IPS DF 4.7 (cell line): Measurements from ENCODE around the gene NEK5.

ENCODE experiments used
- DNase-seq: peaks from one replicate; pipeline ENCODE4 v3.0.0-alpha.2; 2013; ENCODE audit warnings: low spot score; ENCODE audit errors: extremely low read depth

NEK5 gene

DNA sequence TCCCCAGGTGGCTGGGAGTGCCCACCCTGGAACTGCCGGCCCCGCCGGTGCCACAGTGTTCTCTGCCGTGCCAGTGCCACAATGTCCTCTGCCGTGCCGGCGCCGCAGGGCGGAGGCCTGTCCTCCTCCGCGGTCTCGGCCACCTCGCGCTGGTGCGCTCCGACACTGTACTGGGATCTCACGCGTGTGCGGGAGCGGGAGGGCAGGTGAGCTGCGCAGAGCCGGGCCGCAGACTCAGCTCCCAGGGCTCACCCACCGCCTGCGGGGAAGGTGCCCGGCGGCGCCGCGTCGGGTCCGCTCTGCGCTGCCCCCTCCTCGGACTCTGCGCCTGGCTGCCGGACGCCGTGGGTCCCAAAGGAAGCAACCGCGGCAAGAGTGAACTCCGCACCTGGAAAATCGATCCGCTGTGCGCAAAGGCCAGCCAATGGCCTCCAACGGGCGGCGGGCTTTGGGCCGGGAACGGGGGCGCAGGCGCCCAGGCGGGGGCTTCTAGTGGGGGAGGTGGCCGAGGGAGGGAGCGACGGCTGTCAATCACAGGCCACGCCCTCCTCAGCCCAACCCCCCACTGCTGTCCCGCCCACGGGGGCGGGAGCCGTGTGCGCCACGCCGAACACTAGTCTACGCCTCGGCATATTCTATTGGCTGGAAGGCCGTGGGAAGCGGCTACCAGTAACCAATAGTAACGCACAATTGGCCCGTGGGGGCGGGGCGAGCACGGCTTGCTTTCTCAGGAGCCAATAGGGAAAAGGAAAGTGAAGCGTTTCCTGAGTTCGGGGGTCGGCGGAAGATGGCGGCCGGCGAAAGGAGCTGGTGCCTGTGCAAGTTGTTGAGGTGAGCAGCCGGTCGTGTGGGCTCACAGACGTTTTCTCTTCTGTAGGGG lies 117.0 kb downstream of the NEK5 start, which contains the start of gene ALG11:
Gene ALG11, plus strand, starts transcription at position 767 of the 880 bp plus-strand sequence. Its CDS starts 21 bp downstream, at position 788.
- DNase-seq: peak; percentile 90

DNA sequence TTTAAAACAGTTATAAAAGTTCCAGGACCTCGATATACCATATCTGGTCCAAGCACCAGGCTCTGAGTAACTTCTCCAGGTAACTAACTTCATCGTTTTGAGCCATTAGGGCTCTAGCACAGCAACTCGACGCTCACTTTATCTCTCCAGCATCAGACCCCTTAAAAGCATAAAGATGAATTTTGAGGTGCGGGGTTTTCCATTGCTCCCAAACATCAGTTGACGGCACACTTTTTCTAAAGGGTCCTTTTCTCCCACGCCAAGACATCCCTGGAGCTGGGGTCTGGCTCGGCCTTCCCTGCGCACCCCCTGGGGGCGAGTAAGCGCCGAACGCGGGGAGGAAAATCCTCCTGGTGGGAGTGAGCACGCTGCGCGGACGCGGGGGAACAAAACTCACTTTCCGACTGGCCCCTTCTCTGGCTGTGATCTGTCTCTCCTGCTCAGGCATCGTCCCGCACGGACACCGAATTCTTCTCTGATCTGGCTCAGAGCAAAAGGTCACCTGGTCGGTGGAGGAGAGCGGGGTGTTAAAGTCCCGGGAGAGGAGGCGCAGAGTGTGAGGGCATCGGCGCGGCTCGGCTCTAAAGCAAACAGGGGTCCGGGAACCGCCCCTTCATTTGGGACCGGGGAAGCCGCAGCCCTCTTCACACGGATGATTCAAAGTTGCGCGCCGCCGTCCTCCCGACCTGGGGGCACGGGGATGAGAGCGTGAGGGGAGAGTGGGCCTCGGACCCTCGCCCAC lies 117.8 kb downstream of the NEK5 start, which contains the start of gene ATP7B:
Gene ATP7B, minus strand, starts transcription at position 561 of the 742 bp plus-strand sequence. Its CDS starts 113 bp downstream, at position 448.
- no peak for DNase-seq

DNA sequence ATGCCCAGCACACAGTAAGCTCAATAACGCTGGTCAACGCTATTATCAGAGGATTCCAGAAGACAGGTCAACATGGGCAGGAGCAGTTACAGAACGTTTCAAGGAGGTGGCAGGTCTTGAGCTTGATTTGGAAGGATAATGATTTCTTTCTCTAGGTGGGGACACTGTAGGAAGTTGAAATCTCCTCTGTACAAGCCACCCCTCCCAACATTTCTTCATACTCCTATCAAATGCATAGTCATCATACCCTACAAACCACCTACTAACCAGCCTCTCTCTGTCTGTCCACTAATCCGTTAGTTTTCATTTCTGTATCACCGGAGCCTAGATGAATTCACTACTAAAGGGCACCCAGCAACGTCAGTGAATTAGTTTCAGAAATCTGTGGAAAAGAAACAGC lies 118.9 kb downstream of the NEK5 start:
- DNase-seq: no peak

DNA sequence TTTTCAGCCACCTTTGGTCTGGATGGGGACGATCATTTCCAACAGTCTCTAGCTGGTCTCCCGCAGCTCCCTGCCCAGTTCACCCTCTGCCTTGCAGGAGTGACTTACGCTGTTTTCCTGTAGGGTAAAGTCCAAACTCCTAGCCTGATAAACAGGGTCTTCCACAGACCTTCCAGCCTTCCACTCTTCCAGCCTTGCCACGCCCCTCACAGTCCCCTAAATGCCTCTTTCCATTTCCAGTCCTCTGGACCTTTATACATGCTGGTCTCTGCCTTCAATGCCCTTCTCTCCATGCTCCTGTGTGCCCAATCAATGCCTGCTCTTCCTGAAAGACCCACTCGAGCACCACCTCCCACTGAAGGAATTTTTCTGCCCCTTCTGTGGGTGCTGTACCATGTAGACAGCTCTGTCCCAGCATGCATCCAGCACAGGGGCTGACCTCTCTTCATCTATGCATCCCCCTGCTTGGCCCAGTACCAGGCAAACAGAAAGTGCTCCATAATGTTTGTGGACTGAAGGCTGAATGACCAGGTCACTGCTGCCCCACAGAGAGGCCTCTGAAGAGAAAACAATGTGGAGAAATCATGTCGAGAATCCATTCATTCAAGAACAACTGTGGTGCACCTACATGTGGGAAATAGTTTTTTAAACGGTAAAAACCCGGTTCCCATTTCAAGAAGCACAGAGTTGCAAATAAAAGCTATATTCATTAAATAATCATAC lies 122.2 kb downstream of the NEK5 start:
- DNase-seq: no peak

DNA sequence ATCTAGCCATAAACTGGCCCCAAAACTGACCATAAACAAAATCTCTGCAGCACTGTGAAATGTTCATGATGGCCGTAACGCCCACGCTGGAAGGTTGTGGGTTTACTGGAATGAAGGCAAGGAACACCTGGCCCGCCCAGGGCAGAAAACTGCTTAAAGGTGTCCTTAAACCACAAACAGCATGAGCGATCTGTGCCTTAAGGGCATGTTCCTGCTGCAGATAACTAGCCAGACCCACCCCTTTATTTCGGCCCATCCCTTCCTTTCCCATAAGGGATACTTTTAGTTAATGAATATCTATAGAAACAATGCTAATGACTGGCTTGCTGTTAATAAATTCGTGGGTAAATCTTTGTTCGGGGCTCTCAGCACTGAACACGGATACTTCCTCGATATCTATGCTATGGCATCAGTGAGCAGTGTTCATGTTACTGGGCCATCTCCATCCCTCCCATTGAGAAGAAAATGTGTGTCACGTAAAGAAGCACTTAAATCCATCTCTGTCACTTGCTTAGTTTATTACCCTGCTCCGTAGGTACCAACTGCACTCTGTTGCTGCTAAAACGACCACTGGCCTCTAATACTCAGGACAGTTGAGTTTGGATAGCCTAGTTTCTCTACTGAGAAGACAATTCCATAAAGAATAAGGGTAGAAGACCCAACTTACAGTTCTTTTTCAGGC lies 122.9 kb downstream of the NEK5 start:
- no peak for DNase-seq

DNA sequence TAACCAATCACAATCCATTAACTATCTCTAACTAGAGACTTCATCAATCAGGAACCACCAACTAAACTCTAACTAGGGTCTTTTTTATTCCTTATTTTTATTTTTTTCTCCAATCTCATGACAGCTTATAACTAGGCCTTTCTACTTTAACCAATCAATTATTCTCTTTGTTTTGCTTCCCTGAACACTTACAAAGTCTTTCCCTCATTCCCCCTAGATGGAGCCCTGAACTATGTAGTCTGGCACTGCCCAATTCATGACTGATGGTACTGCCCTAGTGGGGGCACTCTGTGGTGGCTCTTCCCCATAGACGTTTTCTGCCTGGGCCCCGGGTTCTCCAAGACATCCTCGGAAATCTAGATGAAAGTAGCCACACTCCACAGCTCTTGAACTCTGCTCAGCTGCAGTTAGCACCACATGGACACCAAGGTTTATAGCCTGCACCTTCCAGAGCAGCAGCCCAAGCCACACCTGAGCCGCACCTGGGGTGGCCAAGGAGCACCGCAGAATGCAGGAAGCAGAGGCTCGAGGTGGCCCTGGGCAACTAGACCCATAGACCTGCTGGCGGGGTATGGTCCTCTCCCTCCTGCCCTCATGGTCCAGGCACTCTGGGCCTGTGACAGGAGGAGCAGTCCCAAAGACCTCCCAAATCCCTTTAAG lies 124.2 kb downstream of the NEK5 start:
- DNase-seq: no peak

DNA sequence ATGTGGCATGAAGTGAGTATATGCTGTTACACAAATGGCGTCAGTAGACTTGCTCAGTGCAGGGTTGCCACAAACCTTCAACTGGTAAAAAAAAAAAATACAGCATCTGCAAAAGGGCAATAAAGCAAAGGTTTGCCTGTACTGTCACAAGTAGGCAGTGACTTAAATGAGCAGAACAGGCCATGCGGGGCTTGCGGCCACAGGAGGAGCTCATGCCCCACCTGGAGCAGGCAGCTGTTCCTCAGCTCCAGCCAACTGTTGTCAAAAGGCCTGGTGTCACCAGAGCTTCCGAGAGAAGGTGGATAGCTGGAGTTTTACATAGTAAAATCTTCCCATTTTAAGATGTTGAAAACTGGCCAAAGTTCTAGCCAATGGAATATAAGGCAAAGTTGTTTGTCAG lies 125.3 kb downstream of the NEK5 start:
- DNase-seq: no peak

DNA sequence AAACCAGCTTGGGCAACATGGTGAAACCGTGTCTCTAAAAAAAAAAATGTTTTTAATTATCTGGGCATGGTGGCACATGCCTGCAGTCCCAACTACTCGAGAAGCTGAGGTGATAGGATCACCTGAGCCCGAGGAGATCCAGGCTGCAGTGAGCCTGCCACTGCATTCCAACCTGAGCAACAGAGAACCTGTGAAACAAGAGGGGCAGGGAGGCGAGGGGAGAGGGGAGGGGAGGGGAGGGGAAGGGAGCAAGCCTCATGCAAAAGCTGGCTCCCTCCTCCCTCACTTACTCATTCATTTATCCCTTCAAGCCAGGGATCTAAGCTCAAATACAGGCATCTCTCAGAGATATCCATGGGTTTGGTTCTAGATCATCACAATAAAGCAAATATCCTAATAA lies 126.5 kb downstream of the NEK5 start:
- DNase-seq: no peak

DNA sequence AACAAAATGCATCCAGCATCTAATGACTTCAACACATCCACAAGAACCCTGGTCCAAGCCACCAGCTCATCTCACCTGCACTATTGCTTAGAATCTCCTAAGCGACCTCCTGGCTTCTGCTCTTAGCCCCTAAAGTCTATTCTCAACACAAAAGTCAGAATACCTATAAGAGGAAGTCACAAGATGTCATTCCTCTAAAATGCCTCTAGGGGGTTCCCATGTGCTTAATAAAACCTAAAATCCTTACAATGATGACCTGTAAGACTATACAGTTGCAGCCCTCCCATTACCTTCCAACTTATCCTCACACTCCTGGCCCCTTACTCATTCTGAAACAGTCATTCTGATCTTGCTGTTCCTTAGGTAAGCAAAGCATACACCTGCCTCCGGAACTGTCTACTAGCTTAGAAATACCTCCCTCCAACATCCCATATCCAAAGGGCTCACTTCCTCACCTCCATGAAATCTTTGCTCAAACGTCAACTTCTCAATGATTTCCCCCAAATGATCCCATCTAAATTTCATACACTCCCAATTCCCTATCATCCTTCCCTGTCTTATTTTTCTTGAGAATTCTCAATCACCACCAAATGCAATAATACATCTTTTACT lies 127.6 kb downstream of the NEK5 start:
- DNase-seq: no peak

DNA sequence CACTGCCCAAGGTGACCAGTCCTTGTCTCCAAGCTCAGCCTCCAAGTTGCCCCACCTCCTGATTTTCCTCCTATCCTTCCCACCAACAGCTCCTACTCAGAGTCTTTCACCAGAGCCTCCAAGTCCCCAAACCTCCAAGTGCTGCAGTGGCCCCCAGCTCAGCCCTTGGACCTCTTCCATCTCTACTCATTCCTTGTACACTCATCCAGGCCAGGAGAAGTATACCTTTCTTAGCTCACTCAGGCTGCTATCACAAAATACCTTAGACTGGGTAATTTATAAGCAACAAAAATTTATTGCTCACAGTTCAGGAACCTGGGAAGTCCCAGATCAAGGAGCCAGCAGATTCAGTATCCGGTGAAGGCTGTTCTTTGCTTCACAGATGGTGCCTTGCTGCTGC lies 129.0 kb downstream of the NEK5 start:
- DNase-seq: no peak

DNA sequence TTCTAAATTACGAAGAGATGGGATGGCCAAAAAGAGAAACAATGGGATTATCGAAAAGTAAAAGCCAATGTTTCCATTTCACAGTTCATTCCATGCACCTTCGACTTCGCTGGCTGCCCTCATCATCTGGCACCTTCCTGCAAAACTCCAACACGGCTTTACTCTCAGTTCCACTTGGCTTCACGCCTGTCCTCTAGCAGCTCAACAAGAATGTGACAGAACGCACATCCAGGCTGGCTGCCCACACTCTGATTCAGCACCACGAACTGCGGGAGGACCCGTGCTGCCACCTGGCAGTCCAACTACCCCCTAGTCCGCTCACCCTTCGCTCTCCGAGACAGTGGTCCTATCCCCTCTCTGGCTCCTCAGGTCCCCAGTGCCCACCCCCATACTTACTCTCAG lies 129.4 kb downstream of the NEK5 start:
- DNase-seq: no peak

DNA sequence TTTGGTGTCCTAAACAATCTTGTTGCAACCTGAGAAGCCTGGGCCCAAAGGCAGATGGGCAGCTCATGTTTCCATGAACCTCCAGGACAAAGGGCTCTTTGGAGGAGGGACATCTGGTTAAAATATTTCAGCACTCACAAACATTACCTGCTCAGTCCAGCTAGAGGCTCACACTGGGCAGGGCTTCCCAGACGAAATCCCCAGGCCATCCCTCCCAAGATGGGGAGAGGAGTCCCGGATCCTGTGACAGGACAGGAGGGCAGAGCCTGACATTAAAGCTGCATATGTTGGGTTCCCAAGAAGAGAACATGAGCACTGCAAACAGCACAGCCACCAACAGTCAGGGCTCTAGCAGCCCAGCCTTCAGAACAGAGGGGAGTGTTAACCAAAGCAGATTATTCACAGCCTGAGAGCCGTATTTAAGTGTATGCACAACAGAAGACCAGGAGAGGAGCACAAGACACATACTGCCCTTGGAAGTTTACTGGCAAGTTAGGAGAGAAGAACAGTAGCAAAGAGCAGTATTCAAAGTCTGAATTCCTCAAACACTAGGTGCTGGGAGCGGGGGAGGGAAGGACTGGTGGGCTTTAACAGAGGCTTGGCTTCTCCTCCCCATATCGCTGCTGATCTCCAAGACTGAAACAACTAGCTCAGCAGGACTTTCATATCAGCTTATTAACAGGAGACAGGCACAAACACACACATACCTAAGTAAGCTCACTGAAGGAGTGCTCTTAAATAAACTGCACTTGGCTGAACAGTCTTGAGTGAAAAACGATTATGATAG lies 130.0 kb downstream of the NEK5 start:
- DNase-seq: no peak

DNA sequence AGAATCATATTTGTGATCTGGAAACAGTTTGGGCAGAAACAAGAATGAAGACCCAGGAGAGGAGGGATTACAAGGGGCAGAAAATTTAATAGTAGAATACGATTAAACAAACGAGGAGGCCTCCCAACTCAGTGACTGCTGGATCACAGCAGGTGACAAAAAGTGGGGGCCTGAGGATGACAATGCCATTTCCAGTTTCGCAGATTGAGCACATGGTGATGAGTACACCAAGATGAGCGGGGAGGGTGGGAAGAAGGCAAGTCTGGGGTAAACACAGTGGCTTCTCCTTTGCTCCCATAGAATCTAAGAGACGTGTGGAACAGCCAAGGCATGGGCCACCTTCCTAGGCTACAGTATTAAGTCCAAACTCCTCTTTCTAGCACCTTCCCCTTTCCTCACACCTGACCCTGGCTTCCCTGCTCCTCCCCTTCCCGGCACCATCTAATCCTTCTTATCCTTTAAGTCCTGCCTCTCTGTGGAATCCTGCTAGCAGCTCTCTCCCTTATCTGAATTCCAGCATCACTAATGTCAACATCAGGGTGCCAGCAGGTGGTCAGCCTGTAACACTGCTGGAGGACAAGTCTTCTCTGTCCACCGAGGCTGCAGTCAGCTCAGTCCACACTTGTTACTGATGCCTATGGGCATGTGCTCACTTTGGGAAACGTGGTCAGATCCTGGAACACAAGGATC lies 131.1 kb downstream of the NEK5 start:
- DNase-seq: no peak

DNA sequence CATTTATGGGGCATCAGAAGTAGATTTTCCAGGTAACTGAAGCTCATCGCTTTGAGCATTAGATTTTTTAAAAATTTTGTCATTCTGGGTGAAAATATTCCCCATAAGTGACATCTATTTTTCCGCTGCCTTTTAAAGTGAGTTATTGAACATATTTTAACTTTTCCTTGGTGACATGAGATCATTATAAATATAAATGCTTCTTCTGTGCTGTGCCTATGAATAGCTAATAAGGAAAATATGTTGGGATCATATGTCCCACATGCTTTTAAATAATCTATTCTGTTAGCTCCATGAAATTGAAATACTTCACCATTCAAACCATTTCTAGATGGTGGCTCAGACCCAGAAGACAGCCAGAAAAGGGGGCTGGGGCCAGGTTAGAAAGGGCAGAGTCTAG lies 131.7 kb downstream of the NEK5 start:
- DNase-seq: no peak

DNA sequence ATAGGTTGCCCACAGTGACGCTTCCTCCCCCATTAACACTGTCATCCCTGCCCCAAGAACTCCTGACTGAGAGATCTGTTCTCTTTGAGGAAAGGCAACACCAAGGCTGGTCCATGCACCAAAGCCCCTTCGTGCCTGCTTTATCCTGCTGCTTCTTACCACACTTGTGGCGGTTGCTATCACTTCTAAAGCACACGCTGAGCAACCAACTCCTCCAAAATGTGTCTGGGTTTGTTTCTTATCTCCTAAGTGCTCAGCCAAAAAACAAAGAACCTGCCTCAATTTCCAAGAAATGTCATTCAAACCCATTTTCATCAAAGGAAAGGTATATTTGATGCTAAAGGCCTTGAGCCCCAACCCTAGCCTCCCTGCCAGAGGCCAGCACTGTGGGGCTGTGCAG lies 132.2 kb downstream of the NEK5 start:
- DNase-seq: no peak

DNA sequence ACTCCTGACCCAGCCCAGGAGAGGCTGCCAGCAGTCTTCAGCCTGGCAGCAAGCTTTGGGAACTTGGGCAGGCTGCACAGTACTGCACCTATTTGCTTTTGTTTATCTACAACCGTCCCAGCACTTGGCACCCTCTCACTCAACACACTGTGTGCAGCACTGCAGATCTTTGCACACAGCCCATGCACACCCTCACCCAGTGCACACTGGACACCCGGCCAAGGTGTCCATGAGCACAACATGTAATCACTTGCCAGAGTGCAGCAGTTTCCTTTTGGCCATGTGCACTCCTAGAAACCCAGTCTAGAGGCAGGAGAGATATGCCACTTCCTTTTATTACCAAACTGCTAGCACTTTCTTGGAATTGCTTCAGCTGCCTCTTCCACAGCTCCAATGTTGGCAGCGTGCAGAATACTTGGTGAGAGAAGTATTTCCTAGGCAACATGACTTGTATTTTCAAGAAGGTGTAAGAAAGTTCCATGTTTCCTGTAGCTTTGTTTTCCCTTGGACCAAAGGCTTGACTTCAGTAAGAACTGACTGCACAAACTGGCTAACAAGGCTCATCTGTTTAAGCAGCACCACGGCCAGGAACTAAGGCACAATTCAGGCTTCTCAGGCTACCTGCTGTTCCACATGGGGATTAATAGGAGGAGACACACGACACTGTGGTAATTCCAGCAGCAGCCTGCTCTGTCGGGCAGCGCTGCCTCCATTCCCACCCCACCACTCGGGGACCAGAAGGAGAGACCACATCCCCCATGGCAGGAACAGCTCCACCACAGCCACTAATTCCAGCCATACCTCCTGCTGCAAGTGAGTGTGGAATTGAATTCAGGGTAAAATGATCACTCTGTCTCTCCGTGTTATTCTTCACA lies 133.0 kb downstream of the NEK5 start:
- DNase-seq: no peak

DNA sequence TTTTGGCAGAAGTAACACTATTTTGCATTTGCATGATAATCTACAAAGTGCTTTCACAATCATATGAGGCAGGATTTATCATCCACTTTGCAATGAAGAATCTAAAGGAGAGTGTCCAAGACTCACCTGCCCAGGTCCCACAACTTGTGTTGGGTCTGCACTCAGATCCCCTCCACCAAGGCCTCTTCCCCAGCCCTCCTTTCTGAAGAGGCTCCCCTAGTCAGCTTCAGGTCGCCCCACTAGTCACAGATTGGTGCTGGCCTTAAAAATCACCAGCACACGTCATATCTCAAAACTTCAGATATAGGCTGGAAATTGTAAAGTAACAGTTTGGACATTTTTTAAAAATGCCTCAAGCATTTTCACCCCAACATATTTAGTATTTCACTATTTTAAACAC lies 135.2 kb downstream of the NEK5 start:
- DNase-seq: no peak
